HT1080 (cell line): ENCODE data around the gene HDAC4. TPM values are rescaled to one million over a fixed set of nuclear protein-coding genes. Genes with fewer than 3 reads are reported as not detected.

Experiments
- DNase-seq: peaks from one replicate; pipeline ENCODE4 v3.0.0-alpha.2; 2015; ENCODE audit warnings: low read depth
- total RNA-seq: library from RNA; depleted of rRNA; stranded (reverse); fragments of >200 nt; shearing (Covaris generic); gene quantifications from 2 replicates; pipeline ENCODE4 v1.2.3, GENCODE V29; 2014

HDAC4 gene
- total RNA-seq, 1 experiment from 2014 or later: 2.8 TPM

DNA sequence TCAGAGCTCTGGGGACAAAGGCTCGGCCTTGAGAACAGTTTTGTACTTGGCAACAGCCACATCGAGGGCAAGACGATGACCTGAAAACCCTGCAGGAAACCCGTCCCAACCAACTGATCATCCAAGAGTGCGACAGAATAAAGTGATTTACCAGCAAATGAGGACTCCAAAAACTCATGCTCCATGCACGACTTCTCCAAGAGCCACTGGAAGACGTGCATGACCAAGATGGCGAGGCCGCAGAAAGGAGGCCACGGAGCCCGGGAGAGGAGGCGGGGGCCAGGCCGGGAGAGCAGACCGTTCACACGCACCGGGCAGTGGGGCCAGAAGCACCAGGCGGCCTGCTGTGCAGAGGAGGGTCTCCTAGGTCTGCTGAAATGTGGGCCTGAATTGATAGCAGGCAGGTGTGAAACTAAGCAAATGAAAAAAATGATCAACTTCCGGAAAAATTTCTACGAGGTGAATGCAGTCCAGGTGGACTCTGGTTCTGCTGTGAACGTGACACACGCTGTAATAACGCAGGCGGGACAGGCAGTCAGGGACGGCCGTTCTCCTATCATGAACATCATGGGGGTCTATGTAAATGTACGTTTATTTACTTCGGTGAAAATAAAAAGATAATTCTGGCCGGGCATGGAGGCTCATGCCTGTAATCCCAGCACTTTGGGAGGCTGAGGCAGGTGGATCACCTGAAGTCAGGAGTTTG is 252.2 kb downstream of the HDAC4 start:
- no peak for DNase-seq

DNA sequence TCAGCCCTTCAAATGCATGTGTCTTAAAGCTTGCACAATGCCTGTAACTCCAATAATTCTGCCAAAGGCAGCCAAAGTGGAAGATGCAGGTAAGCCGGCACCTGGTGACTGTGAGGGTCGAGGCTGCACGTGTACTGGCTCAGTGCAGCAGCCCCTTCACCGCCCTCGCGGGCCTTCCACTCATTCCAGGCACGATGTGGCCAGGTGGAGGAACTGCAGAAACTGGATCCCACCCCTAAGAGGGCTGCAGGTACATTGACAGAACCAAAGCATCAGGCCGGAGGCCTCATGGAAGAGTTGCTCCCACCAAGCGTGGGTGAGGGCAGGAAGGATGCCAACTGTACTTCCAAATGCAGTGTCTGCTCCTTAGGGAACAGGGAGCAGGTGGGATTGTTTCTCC is 253.4 kb downstream of the HDAC4 start:
- DNase-seq: no peak

GRCh38 chr2:239146741-239147181 is 254.1 kb downstream of the HDAC4 start:
- no peak for DNase-seq

DNA sequence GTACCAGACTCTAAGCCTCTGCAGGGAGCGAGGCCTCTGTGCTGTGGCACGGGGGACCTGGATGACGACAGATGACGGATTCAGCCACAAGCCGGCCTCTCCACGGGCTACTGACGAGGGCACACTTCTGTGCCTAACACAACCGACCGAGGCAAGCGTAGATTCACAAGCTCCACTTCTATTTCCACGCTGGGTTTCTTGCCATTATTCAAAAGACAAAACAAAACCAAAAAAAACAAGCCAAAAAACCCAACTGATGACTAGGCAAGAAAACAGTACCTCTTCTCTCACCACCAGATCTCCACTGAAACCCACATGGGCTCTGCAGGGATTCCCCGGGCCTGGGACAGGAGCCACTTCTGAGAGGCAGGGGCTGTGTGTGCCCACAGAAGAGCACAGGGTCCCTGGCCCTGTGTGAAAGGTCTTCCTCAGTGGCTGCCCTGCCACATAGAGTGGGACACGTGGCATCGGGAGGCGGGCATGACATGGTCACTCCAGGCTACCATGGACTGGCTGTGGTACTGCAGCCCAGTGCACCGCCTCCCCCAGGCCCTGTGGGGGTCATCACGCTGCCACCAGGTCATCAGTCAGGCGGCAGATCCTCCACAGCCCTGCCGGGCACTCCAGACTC is 254.7 kb downstream of the HDAC4 start:
- DNase-seq: no peak

DNA sequence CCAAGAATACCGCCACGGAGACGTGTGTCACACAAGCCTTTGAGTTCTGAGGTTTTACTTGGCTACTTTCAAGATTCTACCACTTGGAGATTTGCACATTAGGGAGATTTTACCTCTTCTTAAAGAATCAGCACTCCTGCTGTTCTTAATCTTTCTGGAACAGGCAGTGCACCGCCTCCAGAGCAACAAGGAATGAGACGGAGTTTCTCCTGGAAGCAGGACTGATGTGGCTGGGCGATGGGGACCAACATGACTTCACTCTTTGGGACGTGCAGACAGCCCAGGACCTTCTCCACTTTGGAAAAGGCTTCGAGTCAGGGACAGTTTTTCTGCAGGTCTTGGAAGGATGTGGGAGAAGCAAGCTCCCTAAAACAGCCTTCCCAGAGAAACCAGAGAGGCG is 255.2 kb downstream of the HDAC4 start:
- no peak for DNase-seq

GRCh38 chr2:239145106-239145505 is 255.7 kb downstream of the HDAC4 start:
- DNase-seq: no peak

GRCh38 chr2:239144713-239144999 is 256.2 kb downstream of the HDAC4 start:
- no peak for DNase-seq

DNA sequence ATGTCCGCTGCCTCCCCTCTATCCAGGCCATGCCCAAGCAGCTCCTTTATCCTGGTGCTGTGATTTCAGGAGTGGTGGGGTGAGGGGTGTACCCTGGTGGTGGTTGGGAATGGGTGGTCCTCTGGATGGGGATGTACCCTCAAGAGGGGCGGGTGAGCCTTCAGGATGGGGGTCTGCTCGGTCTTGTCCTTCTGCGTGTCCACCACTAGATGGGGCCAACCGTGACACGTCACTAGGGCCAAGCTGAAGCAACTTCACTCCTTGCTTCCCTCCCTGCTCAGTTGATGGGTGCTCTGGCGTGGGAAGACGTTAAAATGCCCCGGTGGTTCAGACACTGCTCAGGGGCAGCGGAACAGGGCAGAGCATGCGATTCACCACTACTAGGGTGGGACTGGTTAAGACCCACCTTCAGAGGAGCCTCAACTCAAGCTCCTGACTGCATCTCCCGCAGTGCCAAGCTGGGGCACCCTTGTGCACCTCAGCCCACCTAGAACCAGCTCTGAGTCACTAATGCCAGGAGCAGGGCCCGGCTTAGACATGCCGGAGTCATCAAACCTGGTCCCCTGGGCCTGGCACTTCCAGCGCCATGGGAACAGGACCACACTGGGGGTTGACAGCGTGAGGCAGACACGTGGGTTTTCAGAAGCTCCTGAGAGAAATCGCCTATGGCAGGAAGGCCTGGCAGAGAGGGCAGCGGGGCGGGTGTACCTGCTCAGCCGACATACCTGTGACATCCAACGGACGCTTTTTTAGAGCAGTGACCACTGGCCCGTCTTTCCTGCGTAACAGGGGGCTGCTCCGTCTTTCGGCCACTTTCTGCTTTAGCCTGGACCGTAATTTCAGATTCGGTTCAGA is 256.7 kb downstream of the HDAC4 start:
- DNase-seq: peak; percentile 11

- no peak for DNase-seq
These were observed 258.0 kb downstream of the HDAC4 start for GRCh38 chr2:239142806-239143205.

GRCh38 chr2:239142296-239142695 is 258.5 kb downstream of the HDAC4 start:
- DNase-seq: no peak

- no peak for DNase-seq
These were observed 259.6 kb downstream of the HDAC4 start for GRCh38 chr2:239141021-239141760.

GRCh38 chr2:239140346-239141020 is 260.3 kb downstream of the HDAC4 start:
- no peak for DNase-seq

- DNase-seq: no peak
These were observed 261.3 kb downstream of the HDAC4 start for GRCh38 chr2:239139566-239139965.

DNA sequence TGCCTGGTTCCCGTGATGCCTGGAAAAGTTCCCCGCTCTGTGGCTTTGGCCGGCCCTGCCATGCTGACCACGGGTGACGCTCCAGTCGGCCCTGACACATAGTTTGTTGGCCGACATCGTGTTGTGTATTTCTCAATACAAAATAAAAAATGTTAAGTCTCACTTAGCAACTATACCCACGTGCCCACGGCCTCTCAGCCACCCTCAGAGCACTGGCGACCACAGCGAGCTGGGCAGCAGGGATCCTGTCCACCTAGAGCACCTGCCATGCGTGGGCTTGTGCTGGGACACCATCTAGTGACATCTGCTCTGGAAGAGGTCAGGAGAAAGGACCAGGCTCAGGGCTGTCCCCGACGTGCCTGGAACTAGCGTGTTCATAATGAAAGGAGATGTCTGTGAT is 261.7 kb downstream of the HDAC4 start:
- DNase-seq: no peak

GRCh38 chr2:239138610-239139009 is 262.2 kb downstream of the HDAC4 start:
- DNase-seq: no peak

GRCh38 chr2:239137898-239138283 is 262.9 kb downstream of the HDAC4 start:
- DNase-seq: no peak

DNA sequence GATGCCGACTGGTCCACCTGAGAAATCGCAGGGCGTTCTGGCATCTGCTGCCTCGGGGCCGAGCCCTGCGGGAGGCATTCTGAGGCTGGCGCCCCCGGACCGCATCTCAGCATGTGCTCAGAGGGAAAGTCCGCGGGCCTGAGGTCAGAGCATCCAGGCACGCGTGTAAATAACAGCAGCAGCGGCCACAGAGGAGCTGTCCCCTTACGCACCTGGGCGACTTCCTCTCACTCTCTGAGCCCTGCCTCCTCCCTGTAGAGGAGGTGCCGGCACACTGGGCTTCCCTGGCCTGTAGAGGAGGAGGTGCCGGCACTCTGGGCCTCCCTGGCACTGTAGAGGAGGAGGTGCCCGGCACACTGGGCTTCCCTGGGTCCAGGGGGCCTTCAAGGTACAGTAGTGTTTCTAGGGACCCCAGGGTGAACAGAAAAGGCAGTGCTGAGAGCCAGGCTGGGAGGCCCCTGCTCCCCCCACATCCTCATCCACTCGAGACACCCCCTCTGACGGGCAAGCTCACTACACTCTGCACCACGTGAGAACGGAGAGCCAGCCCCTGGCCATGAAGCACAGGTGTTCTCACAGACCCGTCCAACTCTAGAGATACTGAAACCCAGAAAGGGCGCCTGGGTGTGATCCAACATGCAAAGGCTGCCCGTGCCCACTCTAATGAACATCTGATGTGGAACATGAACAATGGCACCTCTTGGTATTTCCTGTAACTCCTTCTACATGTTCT is 263.5 kb downstream of the HDAC4 start:
- DNase-seq: no peak

- DNase-seq: no peak
These were observed 264.1 kb downstream of the HDAC4 start for GRCh38 chr2:239136762-239137161.

DNA sequence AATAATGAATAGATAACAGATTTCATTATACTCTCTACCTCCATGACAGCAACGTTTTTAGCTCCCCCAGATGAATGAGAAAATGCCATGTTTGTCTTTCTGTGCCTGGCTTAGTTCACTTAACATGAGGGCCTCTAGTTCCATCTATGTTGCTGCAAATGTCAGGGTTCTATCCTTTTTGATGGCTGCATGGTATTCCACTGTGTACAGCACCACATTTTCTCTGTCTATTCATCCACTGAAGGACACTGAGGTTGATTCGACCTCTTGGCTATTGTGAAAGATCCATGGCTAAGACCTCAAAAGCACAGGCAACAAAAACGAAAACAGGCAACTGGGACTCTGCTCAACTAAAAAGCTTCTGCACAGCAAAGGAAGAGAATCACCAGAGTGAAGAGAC is 264.6 kb downstream of the HDAC4 start:
- no peak for DNase-seq

DNA sequence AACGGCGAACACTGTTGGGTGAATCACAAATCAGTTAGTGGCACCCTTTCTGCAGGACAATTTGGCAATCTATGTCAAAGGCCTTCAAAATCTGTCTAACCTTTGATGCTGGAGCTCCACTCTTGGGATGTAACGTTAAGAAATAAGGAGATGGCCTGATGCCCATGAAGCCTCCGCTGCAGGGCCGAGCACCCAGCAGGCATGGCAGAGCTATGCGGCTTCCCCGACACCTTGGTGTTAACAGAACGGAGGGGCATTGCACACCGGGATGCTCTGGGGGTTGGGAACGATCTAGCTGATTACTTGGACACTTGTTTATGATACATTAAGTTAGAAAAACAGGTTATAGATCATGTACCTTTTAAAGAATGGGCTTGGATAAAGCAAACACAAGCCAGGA is 265.3 kb downstream of the HDAC4 start:
- no peak for DNase-seq
